T-helper 17 cell (primary cell): ENCODE results near the gene CDKN2B-AS1. TPM values are rescaled to one million over a fixed set of nuclear protein-coding genes. Genes with fewer than 3 reads are reported as not detected.
A peak's percentile ranks its signal among the peaks of the same experiment; 100 is the strongest.

Source experiments
- ATAC-seq: fragments of 150-1000 bp; cut with Tn5 transposase; 2 replicates; pipeline ENCODE4 v1.10.0; 2021; ENCODE audit warnings: mild to moderate bottlenecking, moderate library complexity
- DNase-seq, 3 donors: peaks; one replicate each; pipeline versions ENCODE4 v3.0.0 to v3.0.0-alpha.2; 2020 to 2021
- H3K9me3 ChIP-seq: one replicate; pipeline ENCODE4 v1.7.0; 2013; ENCODE audit warnings: low read length, mild to moderate bottlenecking; ENCODE audit not compliant: control insufficient read depth, poor library complexity, severe bottlenecking
- H3K27ac Mint-ChIP-seq: one replicate; pipeline ENCODE4 v1.8.0; 2022; ENCODE audit warnings: mild to moderate bottlenecking, moderate library complexity, mixed read lengths
- H3K27me3 Mint-ChIP-seq: one replicate; pipeline ENCODE4 v1.8.0; 2022; ENCODE audit warnings: mixed read lengths
- H3K36me3 Mint-ChIP-seq: one replicate; pipeline ENCODE4 v1.8.0; 2022; ENCODE audit warnings: low read depth, mixed read lengths
- H3K4me1 Mint-ChIP-seq: one replicate; pipeline ENCODE4 v1.8.0; 2022; ENCODE audit warnings: mild to moderate bottlenecking, mixed read lengths
- H3K4me3 Mint-ChIP-seq: one replicate; pipeline ENCODE4 v1.8.0; 2022; ENCODE audit warnings: mild to moderate bottlenecking, moderate library complexity, mixed read lengths
- total RNA-seq, 4 donors: library from RNA in 2 of 4; stranded (reverse) in 2 of 4; gene quantifications; one replicate each; pipeline ENCODE4 v1.2.3 and lab custom pipeline; 2022 to 2026

The CDKN2B-AS1 gene
- total RNA-seq, 2 donors from 2014 or later, result 1.6 to 1.7 TPM

DNA sequence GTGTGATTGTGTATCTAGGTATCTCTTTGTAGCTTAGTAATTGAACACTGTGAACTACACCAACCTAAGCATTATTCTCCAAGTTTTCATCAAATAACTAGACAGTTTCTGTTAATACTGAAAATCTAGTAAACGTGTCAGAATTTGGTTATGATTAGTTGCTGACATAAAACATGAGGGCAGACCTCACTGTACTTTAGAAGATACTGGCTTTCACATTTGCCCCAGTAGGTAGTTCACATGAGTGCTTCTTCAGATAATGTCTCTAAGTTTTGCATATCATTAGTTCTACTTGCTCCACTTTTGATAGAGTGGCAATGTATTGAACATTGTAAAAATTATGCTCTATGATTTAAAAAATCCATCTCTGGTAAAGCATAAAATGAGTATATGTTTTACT lies 7.4 kb downstream of the CDKN2B-AS1 start:
- no peaks in the 10 kb centered on the region for H3K9me3 ChIP-seq
- peaks cover 18% of the 10 kb centered on the region for H3K4me1 Mint-ChIP-seq
- DNase-seq (no peak), ATAC-seq (no peak)
- H3K4me3 Mint-ChIP-seq, result no peak overlapping the region
- peaks cover 50% of the 10 kb centered on the region for H3K27me3 Mint-ChIP-seq
- H3K27ac Mint-ChIP-seq, result no peak overlapping the region
- H3K36me3 Mint-ChIP-seq, result peaks cover 2% of the 10 kb centered on the region

DNA sequence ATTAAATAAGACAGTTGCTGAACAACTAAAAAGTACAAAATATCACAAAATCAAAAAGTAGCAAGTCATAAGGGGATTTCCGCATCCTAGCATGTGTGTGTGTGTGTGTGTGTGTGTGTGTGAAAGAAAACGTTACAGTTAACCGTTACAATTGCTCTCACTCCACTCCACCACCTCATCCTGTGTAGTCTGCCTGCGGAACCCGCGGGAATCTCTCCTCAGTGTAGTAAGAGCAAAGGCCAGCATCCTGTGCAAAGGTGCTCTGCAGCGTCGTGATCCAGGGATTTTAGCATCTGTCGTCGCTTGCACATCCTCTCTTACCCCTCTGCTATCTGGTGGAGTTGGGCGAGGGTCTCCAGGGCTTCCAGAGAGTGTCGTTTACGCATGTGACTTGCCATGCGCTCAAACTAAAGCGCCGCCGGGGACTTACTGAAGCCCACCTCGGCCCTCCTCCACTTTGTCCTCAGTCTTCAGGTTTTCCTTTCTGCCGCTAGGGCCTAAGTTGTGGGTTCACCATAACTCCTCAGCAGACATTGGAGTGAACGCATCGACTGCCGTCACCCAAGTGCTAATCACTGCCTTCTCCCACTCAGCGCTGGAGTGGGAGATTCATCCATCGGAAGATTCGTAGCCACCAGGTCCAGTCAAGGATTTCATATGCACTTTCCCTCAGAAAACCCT lies 10.6 kb downstream of the CDKN2B-AS1 start:
- ATAC-seq (peak; percentile 22), DNase-seq (no peak)
- H3K4me3 Mint-ChIP-seq, result peak overlapping the region; percentile 78
- no peaks in the 10 kb centered on the region for H3K9me3 ChIP-seq
- peaks cover 23% of the 10 kb centered on the region for H3K4me1 Mint-ChIP-seq
- H3K36me3 Mint-ChIP-seq, result peaks cover 2% of the 10 kb centered on the region
- peak overlapping the region; percentile 68 for H3K27ac Mint-ChIP-seq
- peaks cover 55% of the 10 kb centered on the region for H3K27me3 Mint-ChIP-seq

DNA sequence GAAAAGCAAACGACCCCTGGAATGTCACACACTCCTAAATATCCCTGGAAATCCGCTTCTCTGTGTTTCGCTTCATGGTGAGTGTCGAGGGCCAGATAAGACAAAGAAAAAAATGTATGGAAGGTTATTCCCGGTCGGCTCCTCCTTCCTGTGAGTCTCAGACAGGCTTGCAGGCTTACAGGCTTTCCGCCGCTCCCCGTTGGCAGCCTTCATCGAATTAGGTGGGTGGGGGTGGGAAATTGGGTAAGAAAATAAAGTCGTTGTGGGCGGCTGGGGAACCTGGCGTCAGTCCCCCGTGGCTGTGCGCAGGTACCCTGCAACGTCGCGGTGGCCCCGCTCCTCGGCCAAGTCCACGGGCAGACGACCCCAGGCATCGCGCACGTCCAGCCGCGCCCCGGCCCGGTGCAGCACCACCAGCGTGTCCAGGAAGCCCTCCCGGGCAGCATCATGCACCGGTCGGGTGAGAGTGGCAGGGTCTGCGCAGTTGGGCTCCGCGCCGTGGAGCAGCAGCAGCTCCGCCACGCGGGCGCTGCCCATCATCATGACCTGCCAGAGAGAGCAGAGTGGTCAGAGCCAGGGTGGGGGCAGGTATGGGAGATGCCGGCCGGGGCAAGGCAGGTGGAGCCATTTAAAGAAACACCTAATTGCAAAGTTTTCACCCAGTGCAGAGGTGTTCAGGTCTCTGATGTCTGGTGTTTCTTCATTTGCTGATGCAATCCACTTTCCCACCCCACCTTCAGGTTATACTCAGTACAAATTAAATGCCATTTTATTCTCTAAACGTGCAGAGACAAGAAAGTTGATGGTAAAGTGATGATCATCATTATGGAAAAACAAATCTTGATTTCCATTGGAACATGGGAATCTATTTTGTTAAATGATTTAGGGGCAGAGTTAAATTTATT lies 11.4 kb downstream of the CDKN2B-AS1 start:
- Mint-ChIP-seq H3K27me3 (peaks cover 50% of the 10 kb centered on the region), H3K27ac (peak overlapping the region; percentile 68), H3K4me3 (peak overlapping the region; percentile 78), H3K36me3 (peaks cover 2% of the 10 kb centered on the region), H3K4me1 (peaks cover 28% of the 10 kb centered on the region)
- no peaks in the 10 kb centered on the region for H3K9me3 ChIP-seq
- ATAC-seq (no peak), DNase-seq (no peak)

DNA sequence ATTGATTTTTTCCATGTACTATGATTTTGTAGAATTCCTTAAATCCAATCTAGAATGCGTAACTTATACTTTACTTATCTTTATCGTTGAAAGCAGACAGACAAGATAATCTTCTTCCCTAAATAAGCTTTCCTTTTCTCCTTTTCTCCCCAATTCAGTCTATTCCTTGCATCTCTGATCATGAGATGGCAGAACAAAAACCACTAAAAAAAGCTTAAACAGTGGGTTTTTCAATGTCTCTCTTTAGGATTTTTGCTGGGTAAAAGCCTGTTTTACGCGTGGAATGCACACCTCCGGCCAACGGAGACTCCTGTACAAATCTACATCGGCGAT lies 13.8 kb downstream of the CDKN2B-AS1 start:
- no peaks in the 10 kb centered on the region for H3K9me3 ChIP-seq
- Mint-ChIP-seq H3K27ac (peak overlapping the region; percentile 24), H3K4me1 (peaks cover 28% of the 10 kb centered on the region), H3K36me3 (peaks cover 2% of the 10 kb centered on the region), H3K4me3 (peak overlapping the region; percentile 92), H3K27me3 (peaks cover 46% of the 10 kb centered on the region)
- ATAC-seq (no peak), DNase-seq (no peak)

DNA sequence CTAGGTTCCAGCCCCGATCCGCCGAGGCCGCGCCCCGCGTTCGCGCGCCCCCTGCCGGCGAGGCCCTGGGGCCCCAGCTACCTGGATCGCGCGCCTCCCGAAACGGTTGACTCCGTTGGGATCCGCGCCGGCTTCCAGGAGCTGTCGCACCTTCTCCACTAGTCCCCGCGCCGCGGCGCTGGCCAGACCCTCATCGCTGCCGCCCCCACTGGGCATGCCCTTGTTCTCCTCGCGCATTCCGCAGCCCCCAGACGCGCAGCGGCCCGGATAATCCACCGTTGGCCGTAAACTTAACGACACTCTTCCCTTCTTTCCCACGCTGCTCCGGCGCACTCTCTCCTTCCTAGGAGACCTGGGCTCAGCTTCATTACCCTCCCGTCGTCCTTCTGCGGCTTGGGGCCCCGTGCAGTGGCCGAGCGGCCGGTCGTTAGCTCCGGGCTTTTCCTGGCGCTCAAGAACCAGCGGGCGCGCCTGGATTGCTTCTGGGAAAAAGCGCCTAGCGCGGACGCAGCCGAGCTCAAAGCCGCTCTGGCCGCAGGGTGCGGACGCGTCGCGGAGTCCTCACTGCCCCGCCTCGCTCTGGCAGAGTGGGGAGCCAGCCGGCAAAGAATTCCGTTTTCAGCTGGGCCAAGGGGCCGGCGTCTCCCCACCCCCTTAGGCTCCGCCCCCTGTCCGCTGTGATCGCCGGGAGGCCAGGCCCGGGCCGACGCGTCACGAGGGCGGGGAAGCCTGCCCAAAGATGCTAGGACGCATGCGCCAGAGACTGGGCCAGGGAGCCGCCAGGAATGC lies 14.3 kb downstream of the CDKN2B-AS1 start, which contains the start of gene CDKN2B:
Gene CDKN2B (minus strand): TSS at position 589 of the 789 bp plus-strand sequence. CDS start 352 bp downstream, at position 237.
- peak within 1 kb of the TSS; percentile 65 for H3K27ac Mint-ChIP-seq
- peaks cover 41% of the 10 kb centered on the region for H3K27me3 Mint-ChIP-seq
- peak; percentile 79 for ATAC-seq

DNA sequence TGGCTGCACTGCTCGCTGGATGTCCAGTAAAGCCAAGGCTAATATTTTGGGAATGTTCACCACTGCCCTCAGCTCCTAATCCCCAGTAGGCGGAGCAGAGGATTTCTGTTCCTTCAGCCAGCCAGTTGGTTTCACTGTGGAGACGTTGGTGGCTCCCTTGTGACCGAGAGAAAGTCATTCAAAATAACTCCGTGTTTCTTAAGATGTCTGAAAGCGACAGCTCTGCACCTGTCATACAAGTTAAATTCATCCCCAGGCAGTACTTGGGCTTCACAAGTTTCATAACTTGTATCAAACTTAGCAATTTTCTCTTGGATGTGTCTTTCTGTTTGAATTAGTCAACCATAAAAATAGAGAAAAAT lies 14.9 kb downstream of the CDKN2B-AS1 start:
- Mint-ChIP-seq H3K27ac (peak overlapping the region; percentile 65), H3K27me3 (peaks cover 36% of the 10 kb centered on the region), H3K4me1 (peaks cover 28% of the 10 kb centered on the region), H3K36me3 (peaks cover 2% of the 10 kb centered on the region), H3K4me3 (peak overlapping the region; percentile 92)
- ATAC-seq, result peak; percentile 27
- no peak for DNase-seq
- no peaks in the 10 kb centered on the region for H3K9me3 ChIP-seq

More for the DNA sequence above, 14.3 kb downstream of the CDKN2B-AS1 start, which contains the start of gene CDKN2B:
- H3K36me3 Mint-ChIP-seq, result peaks cover 2% of the 10 kb centered on the region
- peak; percentile 57 to 72 (median 66) for DNase-seq
- H3K4me1 Mint-ChIP-seq, result peaks cover 28% of the 10 kb centered on the region
- H3K4me3 Mint-ChIP-seq, result peak within 1 kb of the TSS; percentile 92
- H3K9me3 ChIP-seq, result no peaks in the 10 kb centered on the region

DNA sequence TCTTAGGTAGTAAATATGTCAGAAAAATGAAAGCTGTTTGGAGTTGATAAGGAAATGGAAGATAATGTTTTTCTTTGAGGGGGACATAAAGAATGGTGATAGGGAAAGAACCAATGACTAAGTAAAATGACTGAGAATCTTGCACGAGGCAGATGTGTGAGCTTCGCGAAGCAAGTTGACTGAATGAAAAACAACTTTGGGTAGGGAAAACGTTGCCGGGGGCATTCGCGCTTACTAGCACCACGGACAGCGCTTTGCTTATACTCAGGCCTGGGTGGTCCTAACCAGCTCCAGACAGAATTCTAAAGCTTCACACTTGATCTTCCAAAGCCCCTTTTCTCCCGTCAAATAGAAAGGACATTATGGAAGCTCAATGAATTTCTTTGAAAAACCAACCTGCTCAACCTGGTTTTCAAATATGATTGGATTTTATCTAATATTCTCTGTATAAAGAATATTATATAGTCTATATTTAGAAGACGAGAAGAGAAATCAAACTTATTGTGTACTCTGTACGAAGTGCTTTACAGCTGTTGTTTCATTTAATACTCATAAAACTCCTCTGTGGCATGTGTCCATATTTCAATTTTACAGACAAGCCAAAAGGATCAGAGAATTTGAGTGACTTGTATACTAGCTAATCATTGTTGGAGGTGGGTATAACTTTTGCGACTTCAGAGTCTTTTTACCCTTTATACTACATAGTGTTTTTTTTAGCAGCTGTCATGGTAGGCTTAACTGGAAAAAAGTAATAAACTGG lies 16.5 kb downstream of the CDKN2B-AS1 start:
- H3K4me3 Mint-ChIP-seq, result no peak overlapping the region
- H3K4me1 Mint-ChIP-seq, result peaks cover 16% of the 10 kb centered on the region
- H3K27ac Mint-ChIP-seq, result peak overlapping the region; percentile 19
- H3K27me3 Mint-ChIP-seq, result peaks cover 20% of the 10 kb centered on the region
- H3K36me3 Mint-ChIP-seq, result no peaks in the 10 kb centered on the region
- ATAC-seq (no peak), DNase-seq (no peak)
- H3K9me3 ChIP-seq, result no peaks in the 10 kb centered on the region

DNA sequence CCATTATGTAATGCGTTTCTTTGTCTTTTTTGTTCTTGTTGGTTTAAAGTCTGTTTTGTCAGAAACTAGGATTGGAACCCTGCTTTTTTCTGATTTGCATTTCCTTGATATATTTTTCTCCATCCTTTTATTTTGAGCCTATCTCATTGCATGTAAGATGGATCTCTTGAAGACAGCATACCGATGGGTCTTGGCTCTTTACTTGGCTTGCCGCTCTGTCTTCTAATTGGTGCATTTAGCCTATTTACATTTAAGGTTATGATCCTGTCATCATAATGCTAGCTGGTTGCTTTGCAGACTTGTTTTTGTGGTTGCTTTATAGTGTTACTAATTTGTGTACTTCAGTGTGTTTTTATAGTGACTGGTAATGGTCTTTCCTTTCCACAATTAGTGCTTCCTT lies 27.8 kb downstream of the CDKN2B-AS1 start:
- no peak for DNase-seq
- Mint-ChIP-seq H3K27me3 (peaks cover 19% of the 10 kb centered on the region), H3K27ac (no peak overlapping the region), H3K4me1 (peaks cover 3% of the 10 kb centered on the region), H3K4me3 (no peak overlapping the region), H3K36me3 (no peaks in the 10 kb centered on the region)
- H3K9me3 ChIP-seq, result no peaks in the 10 kb centered on the region
- ATAC-seq, result no peak

DNA sequence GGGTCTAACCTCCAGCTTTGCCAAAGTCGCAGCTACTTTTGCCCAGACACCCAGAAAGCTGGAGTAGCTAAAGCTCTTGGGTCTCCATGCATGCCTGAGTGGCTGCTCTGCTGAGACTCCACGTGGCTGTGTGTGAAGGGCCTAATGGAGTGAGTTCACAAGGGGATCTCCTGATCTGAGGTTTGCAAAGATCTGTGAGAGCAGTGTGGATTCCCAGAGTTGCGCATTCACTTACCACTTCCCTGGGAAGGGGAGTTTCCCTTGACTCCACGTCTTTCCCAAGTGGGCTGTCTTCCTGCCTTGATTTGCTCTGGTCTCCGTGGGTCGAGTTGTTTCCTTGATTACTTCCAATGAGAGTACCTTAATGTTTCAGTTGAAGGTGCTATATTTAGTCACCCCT lies 32.1 kb downstream of the CDKN2B-AS1 start:
- H3K4me3 Mint-ChIP-seq, result no peak overlapping the region
- H3K4me1 Mint-ChIP-seq, result peaks cover 8% of the 10 kb centered on the region
- peaks cover 15% of the 10 kb centered on the region for H3K27me3 Mint-ChIP-seq
- H3K36me3 Mint-ChIP-seq, result no peaks in the 10 kb centered on the region
- ATAC-seq (no peak), DNase-seq (no peak)
- H3K9me3 ChIP-seq, result no peaks in the 10 kb centered on the region
- H3K27ac Mint-ChIP-seq, result no peak overlapping the region

DNA sequence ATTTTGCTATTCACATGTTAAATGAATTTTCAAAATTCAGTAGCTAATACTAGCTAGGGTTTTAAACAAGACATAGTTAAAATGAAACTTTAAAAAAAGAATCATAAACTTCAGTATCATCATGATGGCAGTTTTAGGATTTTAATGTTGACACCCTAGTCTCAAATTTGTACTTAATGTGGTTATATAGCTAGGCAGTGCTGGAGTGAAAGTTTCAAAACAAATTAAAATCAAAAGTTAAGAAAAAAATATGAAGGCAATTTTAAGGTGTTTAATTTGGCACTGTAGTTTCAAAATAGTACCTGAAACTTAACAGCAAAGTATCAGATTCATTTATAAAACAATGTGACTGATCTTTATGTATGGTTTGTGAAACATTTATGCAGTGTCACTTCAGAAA lies 33.8 kb downstream of the CDKN2B-AS1 start:
- Mint-ChIP-seq H3K27me3 (peaks cover 13% of the 10 kb centered on the region), H3K4me3 (no peak overlapping the region), H3K27ac (no peak overlapping the region), H3K36me3 (no peaks in the 10 kb centered on the region), H3K4me1 (peaks cover 8% of the 10 kb centered on the region)
- DNase-seq (no peak), ATAC-seq (no peak)
- H3K9me3 ChIP-seq, result no peaks in the 10 kb centered on the region

DNA sequence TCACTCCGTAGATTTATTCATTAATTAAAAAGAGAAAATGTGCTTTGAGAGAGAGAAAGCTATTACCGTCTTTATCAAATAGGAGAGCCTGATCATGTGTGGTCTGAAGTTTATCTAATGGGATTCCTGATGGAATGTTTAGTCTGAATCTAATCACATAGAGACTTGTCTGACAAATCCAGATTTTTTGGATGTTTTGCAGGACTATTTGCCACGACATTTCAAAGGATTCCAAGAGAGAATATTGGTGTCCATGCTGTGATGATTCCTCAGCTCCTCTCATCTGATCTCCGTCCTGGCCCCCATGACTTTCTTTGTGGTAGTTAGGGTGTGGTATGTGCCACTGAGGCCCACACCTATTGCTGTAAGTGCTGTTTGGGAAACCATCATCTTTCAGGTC lies 34.6 kb downstream of the CDKN2B-AS1 start:
- H3K9me3 ChIP-seq, result no peaks in the 10 kb centered on the region
- Mint-ChIP-seq H3K4me1 (peaks cover 6% of the 10 kb centered on the region), H3K27ac (no peak overlapping the region), H3K27me3 (peaks cover 9% of the 10 kb centered on the region), H3K4me3 (no peak overlapping the region), H3K36me3 (no peaks in the 10 kb centered on the region)
- DNase-seq (no peak), ATAC-seq (no peak)

DNA sequence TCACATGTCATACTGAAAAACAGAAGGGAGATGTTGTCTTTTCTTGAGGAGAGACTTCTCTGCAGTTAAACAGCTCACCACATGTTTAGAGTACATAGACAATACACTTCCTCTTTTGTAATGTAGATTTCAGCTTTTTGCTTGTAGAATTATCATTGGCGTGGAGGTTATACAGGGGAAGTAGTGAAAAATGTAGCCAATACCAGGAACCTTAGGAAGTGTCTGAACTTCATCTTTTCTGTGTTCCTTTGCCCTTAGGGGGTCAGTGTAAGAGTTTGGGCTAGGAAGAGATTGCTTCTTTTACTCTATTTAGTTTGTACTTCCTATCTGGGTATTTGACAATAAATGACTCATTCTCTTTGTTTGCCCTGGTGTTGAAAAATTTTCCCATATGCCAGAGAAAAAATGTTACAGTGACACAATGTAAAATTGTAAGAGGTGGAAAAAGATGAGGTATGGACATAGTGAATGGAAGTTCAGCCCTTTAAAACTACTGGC lies 35.6 kb downstream of the CDKN2B-AS1 start:
- DNase-seq, result no peak
- peak; percentile 32 for ATAC-seq
- Mint-ChIP-seq H3K4me1 (peaks cover 5% of the 10 kb centered on the region), H3K36me3 (no peaks in the 10 kb centered on the region), H3K27ac (no peak overlapping the region), H3K4me3 (no peak overlapping the region), H3K27me3 (peaks cover 5% of the 10 kb centered on the region)
- no peaks in the 10 kb centered on the region for H3K9me3 ChIP-seq
